Activated T-helper 1 cell treated with anti-CD3 and anti-CD28 coated beads, Interleukin-12 subunit alpha, Interleukin-12 subunit beta, Interleukin-2, Interleukin-4 antibody, amounts not matched to agents 30 ng/mL and 10 ng/mL and 1 ng/mL, durations not matched to agents 14 hours and 24 hours and 36 hours (primary cell): ENCODE measurements around the gene ABHD15. TPM values are rescaled to one million over a fixed set of nuclear protein-coding genes. Genes with fewer than 3 reads are reported as not detected.

Experiments used
- DNase-seq: peaks from one replicate; pipeline ENCODE4 v3.0.0; 2021; ENCODE audit warnings: low spot score
- H3K27ac Mint-ChIP-seq: one replicate; pipeline ENCODE4 v1.8.0; 2021; ENCODE audit warnings: mild to moderate bottlenecking, mixed read lengths
- H3K27me3 Mint-ChIP-seq: one replicate; pipeline ENCODE4 v1.8.0; 2022; ENCODE audit warnings: mild to moderate bottlenecking, moderate library complexity, mixed read lengths; ENCODE audit not compliant: insufficient read depth
- H3K36me3 Mint-ChIP-seq: one replicate; pipeline ENCODE4 v1.8.0; 2021; ENCODE audit warnings: low read depth, mixed read lengths
- H3K4me1 Mint-ChIP-seq: one replicate; pipeline ENCODE4 v1.8.0; 2021; ENCODE audit warnings: low read depth, mixed read lengths
- H3K4me3 Mint-ChIP-seq: one replicate; pipeline ENCODE4 v1.8.0; 2021; ENCODE audit warnings: mild to moderate bottlenecking, moderate library complexity, mixed read lengths
- H3K9me3 Mint-ChIP-seq: one replicate; pipeline ENCODE4 v1.8.0; 2021; ENCODE audit warnings: mixed read lengths
- intact Hi-C: fragments of 100-400 bp; cut with micrococcal nuclease; formaldehyde crosslinking; loops from one replicate; pipeline ENCODE4 v1.15.1; 2024
- total RNA-seq: library from RNA; stranded (reverse); gene quantifications from 2 replicates; pipeline ENCODE4 v1.2.3, GENCODE V29; 2022

ABHD15 gene
- total RNA-seq, 1 donor from 2014 or later = 19.5 TPM

DNA sequence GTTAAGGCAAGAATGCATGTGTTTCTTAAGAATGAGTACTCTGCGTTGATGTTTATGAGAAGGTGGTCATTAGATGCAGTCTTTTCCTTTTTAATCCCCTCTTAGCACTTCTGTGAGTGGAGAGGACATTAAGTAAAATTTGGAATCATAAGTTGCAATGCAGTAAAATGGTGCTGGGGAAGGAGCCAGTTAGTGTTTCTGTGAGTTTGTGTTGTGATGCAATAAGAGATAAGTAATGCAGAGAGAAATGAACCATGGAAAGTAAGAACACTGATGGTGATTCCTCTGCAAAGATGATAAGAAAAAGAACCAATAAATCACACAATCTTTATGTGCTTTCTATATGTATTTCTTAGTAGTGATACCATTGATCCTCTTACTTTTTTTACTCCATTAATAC lies 20.0 kb downstream of the ABHD15 start:
- Mint-ChIP-seq H3K36me3 (peaks cover 22% of the 10 kb centered on the region), H3K27ac (no peak overlapping the region), H3K27me3 (no peaks in the 10 kb centered on the region), H3K4me1 (peaks cover 5% of the 10 kb centered on the region), H3K4me3 (no peak overlapping the region), H3K9me3 (no peaks in the 10 kb centered on the region)
- intact Hi-C loops = no loop called here
- no peak for DNase-seq

DNA sequence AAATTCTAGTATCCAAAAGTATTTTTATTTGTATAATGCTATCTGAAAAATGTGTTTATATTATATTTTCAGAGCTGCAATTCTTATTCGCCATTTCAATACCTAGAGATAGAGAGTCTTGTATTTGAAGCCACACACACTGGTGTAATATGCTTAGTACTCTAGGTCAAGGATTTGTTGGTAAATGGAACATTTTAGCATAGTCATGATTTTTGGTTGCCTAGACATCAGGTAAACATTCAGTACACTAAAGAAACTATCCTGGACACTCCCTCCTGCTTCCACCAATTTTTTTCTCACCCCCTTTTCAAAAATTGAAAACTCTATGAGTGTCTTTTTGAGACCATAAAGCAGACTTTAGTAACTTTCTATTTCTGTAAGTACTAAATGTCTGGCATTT lies 20.8 kb downstream of the ABHD15 start:
- no peak overlapping the region for H3K27ac Mint-ChIP-seq
- DNase-seq = no peak
- H3K9me3 Mint-ChIP-seq = no peaks in the 10 kb centered on the region
- H3K4me3 Mint-ChIP-seq = no peak overlapping the region
- H3K4me1 Mint-ChIP-seq = peaks cover 5% of the 10 kb centered on the region
- intact Hi-C loops = no loop called here
- H3K27me3 Mint-ChIP-seq = no peaks in the 10 kb centered on the region
- peaks cover 22% of the 10 kb centered on the region for H3K36me3 Mint-ChIP-seq

DNA sequence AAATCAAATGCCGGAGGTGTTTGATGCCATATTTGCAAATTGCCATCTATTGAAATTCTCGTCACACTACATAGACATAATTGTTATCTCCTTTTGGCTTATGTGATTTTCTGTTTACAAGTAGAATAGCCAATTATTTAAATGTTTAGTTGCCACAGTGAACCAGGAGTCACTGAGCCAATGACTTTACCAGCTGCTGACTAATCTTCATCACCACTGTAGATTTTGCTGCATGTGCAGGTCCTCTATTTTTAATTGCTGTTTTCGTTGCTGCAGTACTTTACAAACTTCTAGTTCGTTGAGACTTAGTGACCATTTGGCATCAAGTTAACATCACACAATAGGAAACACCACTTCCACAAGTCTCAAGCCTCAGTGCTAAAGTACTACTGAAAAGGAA lies 22.8 kb downstream of the ABHD15 start:
- no peaks in the 10 kb centered on the region for H3K27me3 Mint-ChIP-seq
- H3K27ac Mint-ChIP-seq = no peak overlapping the region
- peaks cover 5% of the 10 kb centered on the region for H3K4me1 Mint-ChIP-seq
- H3K36me3 Mint-ChIP-seq = peaks cover 25% of the 10 kb centered on the region
- no peak for DNase-seq
- no peaks in the 10 kb centered on the region for H3K9me3 Mint-ChIP-seq
- intact Hi-C loops = no loop called here
- no peak overlapping the region for H3K4me3 Mint-ChIP-seq

DNA sequence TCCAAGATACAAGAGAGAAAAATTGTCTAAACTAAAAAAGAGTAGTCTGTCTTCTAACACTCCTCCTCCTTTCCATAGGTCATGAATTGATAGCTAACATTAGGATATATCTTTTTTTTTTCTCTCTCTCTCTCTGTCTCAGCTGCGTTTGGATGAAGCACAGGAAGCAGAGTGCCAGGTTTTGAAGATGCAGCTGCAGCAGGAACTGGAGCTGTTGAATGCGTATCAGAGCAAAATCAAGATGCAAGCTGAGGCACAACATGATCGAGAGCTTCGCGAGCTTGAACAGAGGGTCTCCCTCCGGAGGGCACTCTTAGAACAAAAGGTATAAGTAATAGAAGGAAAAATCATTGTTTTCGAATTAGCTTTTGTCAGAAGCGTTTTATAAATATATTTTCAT lies 32.9 kb downstream of the ABHD15 start:
- H3K4me3 Mint-ChIP-seq = no peak overlapping the region
- peaks cover 24% of the 10 kb centered on the region for H3K36me3 Mint-ChIP-seq
- intact Hi-C loops = no loop called here
- no peak for DNase-seq
- H3K4me1 Mint-ChIP-seq = no peaks in the 10 kb centered on the region
- H3K27me3 Mint-ChIP-seq = no peaks in the 10 kb centered on the region
- no peak overlapping the region for H3K27ac Mint-ChIP-seq
- H3K9me3 Mint-ChIP-seq = no peaks in the 10 kb centered on the region

DNA sequence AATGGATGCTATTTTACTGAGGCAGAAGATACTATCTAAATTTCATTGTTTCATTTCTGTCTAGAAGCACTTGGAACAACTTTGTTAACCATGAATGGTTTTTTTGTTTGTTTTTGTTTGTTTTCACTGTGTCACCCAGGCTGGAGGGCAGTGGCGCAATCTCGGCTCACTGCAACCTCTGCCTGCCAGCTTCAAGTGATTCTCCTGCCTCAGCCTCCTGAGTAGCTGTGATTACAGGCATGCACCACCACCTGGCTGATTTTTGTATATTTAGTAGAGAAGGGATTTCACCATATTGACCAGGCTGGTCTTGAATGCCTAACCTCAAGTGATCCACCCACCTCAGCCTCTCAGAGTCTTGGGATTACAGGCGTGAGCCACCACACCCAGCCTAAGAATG lies 40.5 kb downstream of the ABHD15 start:
- Mint-ChIP-seq H3K4me3 (no peak overlapping the region), H3K27me3 (no peaks in the 10 kb centered on the region), H3K27ac (no peak overlapping the region), H3K36me3 (peaks cover 16% of the 10 kb centered on the region), H3K9me3 (no peaks in the 10 kb centered on the region), H3K4me1 (no peaks in the 10 kb centered on the region)
- no peak for DNase-seq
- intact Hi-C loops = no loop called here

DNA sequence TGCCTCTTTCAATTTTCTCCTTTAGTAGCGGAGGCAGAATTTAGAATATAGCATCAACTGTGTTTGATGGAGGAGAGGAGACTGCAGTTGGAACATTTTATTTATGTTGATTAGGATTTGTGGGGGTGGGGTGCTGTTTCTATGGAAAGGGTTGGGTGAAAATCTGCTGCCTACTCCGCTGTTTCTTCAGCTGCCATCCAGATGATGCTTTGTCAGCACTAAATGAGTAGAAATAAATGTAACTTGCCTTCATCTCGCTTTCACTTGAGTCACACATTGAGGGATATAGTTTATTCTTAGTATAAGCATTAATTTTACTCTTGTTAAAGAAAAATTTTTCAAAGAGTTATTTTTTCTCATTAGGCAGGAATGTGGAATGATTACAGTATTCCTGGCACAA lies 42.1 kb downstream of the ABHD15 start:
- H3K9me3 Mint-ChIP-seq = no peaks in the 10 kb centered on the region
- no peak for DNase-seq
- H3K27me3 Mint-ChIP-seq = no peaks in the 10 kb centered on the region
- intact Hi-C loops = no loop called here
- no peak overlapping the region for H3K27ac Mint-ChIP-seq
- peaks cover 18% of the 10 kb centered on the region for H3K36me3 Mint-ChIP-seq
- no peaks in the 10 kb centered on the region for H3K4me1 Mint-ChIP-seq
- H3K4me3 Mint-ChIP-seq = no peak overlapping the region

DNA sequence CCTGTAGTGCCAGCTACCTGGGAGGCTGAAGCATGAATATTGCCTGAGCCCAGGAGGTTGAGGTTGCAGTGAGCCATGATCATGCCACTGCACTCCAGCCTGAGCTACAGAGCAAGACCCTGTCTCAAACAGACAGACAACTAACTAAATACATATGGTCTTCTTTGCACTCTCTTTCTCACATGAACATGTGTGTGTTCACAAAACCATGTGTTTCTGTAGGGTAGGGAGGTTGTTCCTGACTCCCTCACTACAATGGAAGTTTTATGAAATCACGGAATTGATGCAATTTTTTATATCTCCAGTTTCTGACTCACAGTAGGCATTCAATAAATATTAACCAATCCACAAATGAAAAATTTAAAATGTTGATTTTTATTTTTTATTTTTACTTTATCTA lies 48.5 kb downstream of the ABHD15 start:
- no peaks in the 10 kb centered on the region for H3K9me3 Mint-ChIP-seq
- no peak overlapping the region for H3K27ac Mint-ChIP-seq
- H3K27me3 Mint-ChIP-seq = no peaks in the 10 kb centered on the region
- intact Hi-C loops = no loop called here
- no peak overlapping the region for H3K4me3 Mint-ChIP-seq
- peaks cover 24% of the 10 kb centered on the region for H3K36me3 Mint-ChIP-seq
- H3K4me1 Mint-ChIP-seq = no peaks in the 10 kb centered on the region
- no peak for DNase-seq

DNA sequence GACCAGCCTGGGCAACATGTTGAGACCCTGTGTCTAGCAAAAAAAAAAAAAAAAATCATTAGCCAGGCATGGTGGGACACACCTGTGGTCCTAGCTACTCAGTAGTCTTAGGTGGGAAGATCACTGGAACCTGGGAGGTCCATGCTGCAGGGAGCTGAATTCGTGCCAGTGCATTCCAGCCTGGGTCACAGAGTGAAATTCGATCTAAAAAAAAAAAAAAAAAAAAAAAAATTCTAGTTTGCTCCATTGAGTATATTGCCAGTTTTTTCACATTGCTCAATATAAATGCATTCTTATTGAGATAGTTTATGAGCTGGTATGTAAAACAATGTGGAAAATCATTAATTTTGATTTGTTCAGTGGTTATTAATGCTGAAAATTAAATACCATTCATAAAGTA lies 52.0 kb downstream of the ABHD15 start:
- H3K4me3 Mint-ChIP-seq = no peak overlapping the region
- H3K27ac Mint-ChIP-seq = no peak overlapping the region
- intact Hi-C loops = no loop called here
- no peaks in the 10 kb centered on the region for H3K9me3 Mint-ChIP-seq
- H3K27me3 Mint-ChIP-seq = no peaks in the 10 kb centered on the region
- H3K36me3 Mint-ChIP-seq = peaks cover 17% of the 10 kb centered on the region
- H3K4me1 Mint-ChIP-seq = no peaks in the 10 kb centered on the region
- DNase-seq = no peak

DNA sequence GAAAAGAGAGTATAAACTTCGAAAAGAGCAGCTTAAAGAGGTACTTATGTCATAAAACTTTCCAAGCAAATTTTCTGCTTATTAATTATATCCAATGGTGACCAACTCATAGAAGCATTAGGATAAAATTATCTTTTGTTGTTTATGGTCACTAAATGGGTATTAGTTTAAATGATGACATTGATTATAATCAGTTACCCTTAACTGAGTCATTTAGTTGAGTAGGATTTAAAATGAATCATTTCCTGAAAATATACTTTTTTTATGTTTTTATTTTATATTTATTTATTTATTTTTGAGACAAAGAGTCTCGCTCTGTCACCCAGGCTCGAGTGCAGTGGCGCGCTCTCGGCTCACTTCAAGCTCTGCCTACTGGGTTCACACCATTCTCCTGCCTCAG lies 55.9 kb downstream of the ABHD15 start:
- H3K9me3 Mint-ChIP-seq = no peaks in the 10 kb centered on the region
- intact Hi-C loops = no loop called here
- no peaks in the 10 kb centered on the region for H3K27me3 Mint-ChIP-seq
- H3K4me3 Mint-ChIP-seq = no peak overlapping the region
- no peaks in the 10 kb centered on the region for H3K4me1 Mint-ChIP-seq
- no peak overlapping the region for H3K27ac Mint-ChIP-seq
- no peak for DNase-seq
- peaks cover 10% of the 10 kb centered on the region for H3K36me3 Mint-ChIP-seq

Other genes with a start within 250 kb of the ABHD15 start
- 45.9 and 46.9 TPM in 2 replicates for gene TAOK1, start 176.7 kb downstream of the ABHD15 start, total RNA-seq
- 67.4 and 71.8 TPM in 2 replicates for gene TP53I13, start 1.7 kb upstream of the ABHD15 start, total RNA-seq
- gene GIT1, start 22.6 kb upstream of the ABHD15 start, total RNA-seq = 81.0 and 87.5 TPM in 2 replicates
- 45.8 and 46.2 TPM in 2 replicates for gene ANKRD13B, start 26.1 kb upstream of the ABHD15 start, total RNA-seq
- 5.1 and 6.4 TPM in 2 replicates for gene CORO6, start 55.9 kb upstream of the ABHD15 start, total RNA-seq